M059J (cell line): ENCODE results near the gene SPRR2G. TPM values are rescaled to one million over a fixed set of nuclear protein-coding genes. Genes with fewer than 3 reads are reported as not detected.
"Not testable (repeated sequence)": the region's sequence is repeated elsewhere in the genome, so short reads cannot be mapped to it uniquely, and the experiment has no call there.

Source experiments
- DNase-seq: peaks from one replicate; pipeline ENCODE4 v3.0.0-alpha.2; 2012; ENCODE audit warnings: low read depth
- total RNA-seq: library from RNA; depleted of rRNA; stranded (reverse); fragments of >200 nt; shearing (Covaris generic); gene quantifications from 2 replicates; pipeline ENCODE4 v1.2.3, GENCODE V29; 2014; rRNA removed

Gene SPRR2G
- total RNA-seq: not detected in 2 replicates

DNA sequence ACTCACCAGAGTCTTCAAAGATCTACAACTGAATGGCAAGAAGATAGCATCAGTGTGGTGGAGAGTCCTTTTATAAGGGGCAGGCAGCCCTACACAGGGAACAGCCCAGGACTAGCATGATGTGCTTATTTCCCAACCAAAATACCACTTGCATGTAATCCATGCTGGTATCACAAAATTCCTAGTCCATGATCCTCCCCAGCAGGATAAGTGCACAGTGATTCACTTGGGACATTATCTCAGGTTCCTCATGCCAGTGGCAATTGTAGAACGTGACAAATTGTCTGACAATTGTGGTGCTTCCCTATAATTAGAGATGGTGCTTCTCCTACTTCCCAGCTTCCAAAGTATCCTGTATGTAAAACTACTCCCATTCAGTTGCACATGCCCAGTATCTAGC is at the start of gene SPRR2G:
TSS of gene SPRR2G (minus strand) at position 45 of the 400 bp plus-strand sequence. CDS start 780 bp downstream, outside the sequence.
- no peak for DNase-seq

DNA sequence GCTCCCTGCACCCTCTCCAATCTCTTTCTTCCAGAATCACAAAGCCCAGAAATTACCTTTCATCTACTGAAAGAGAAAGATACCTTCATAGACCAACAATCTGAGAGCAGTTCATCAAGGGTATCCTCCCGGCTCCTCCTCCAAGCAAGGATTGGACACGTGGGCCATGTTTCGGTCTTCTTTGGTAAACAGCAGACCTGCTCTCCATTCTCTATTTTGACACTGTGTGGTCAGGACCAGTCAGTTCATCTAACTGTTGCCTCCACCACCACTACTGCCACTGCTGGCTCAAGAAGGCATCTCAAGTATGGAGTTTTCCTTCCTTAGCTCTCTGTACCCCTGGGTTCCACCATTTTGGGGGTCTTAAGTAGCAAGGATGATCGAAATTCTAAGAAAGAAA is 44.5 kb upstream of the SPRR2G start:
- DNase-seq: no peak

DNA sequence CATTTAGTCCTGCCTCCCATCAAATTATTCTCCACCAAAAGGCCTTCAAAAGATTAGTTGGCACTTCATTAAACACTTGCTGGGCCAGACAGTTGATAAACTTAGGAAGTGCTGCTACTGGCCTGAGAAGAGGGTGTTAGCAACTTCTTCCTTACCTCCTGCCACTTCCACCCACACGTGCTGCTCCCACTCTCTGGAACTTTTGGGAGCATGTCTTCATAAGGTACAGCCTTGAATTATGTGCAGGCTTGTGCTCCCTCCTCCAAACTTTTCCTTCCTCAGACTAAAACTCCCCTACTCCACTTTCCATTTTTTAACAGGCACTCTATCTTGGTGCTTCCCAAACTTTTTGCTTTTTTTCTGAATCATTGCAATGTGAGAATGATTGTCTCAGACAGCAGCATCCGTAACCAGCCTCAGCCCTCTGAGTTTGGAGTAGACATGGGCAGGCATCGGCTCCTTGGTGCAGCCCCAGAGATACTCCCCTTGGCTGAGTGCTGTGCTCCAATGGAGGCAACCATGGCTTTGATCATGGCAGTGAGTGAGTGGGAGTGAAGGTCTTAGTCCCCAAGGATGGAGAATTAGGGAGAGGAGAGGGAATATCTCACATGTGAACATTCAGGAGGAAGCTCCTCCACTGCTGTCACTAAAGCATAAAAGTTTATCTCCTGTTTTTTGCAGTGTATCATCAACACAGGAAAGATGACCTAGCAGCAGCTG is 43.8 kb upstream of the SPRR2G start:
- no peak for DNase-seq

DNA sequence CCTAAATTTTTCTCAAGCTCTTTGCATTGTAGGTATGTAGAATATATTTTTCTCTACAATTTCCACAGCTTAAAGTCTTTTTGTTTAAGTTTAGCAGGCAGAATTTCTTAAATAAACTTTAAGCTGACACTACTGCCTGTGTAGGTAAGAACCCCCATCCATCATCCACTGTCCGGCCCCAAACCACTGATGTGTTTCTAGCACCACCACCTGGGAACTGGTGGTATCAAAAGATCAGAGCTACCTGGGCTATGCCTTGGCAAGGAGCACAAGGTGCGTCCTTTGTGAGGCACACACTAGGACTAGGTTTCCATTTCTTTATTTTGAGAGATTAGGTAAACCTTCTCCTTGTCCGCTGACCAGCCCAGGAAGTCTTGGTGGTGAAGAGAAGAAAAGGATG is 42.0 kb upstream of the SPRR2G start:
- peak; percentile 5 for DNase-seq

DNA sequence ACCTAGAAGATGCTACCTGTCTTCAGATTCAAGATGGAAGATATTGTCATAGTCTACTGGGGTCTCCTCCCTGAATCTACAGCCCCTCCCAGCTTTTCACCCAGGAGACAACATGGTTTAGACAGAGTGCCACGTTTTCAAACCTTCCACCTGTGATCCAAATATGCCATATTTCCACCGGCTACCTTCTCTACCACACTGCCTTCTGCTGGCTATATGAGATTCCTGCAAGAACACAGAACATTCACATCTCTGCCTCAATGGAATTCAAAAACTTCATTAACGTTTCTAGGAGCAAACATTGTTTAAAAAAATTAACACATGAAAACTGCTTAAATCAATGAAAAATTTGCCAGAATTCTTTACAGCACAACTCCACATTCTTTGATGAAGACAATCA is 39.7 kb upstream of the SPRR2G start:
- DNase-seq: no peak

DNA sequence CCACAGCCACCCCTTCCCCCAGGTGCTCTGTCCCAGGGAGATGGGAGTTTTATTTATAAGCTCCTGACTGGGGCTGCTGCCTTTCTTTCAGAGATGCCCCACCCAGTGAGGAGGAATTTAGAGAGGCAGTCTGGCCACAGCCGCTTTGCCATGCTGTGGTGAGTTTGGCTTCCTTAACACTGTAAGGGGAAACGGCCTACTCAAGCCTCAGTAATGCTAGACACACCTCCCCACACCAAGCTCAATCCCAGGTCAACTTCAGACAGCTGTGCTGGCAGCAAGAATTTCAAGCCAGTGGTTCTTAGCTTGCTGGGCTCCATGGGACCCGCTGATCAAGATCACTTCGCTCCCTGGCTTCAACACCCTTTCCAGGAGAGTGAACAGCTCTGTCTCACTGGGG is 37.6 kb upstream of the SPRR2G start:
- DNase-seq: not testable (repeated sequence)

DNA sequence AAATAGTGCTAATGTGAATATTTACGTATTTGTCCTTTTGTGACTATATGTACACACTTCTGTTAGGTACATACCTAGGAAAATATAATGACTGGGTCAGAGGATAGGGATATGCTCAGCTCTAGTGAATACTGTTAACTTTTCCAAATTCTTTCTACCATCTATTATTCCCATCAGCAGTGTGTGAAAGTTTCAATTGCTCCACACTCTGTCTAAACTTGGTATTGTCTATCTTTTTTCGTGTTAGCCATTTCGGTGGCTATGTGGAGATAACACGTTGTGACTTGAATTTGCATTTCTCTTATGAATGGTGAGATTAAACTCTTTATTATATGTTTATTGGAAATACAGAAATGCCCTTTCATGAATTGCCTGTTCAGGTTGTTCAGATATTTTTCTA is 29.9 kb upstream of the SPRR2G start:
- no peak for DNase-seq

DNA sequence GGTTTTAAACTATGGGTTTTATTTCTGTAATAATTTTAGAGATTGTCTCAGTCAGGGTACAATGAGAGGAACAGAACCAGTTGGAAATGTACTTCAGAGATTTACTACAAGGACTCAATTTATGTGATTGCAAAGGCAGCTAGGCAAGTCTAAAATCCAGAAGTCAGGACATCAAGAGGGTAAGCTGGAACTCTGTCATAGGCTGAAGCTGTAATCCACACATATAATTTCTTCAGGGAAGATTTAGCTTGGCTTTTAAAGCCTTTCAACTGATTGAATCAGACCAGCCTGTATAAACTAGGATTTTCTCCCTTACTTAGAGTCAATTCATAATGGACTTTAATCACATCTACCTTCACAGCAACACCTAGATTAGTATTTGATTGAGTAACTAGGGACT is 28.2 kb upstream of the SPRR2G start:
- no peak for DNase-seq

DNA sequence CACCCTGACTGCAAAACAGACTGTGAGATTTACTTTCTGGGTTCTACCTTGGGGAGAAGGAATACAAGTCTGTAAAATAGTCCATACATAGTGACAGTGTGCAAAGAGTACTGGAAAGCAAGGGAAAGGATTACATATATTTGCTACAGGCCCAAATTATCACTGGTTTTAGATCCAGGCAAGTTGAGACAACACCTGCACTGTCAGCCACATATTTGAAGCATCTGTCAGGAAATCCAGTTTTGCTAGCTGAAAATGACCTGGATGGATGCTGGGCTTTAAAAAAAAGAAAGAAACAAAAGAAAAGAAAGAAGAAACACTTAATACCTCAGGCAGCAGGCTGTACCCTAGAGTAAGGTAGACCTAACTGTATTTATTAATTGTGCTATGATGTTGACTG is 23.9 kb upstream of the SPRR2G start:
- DNase-seq: no peak

DNA sequence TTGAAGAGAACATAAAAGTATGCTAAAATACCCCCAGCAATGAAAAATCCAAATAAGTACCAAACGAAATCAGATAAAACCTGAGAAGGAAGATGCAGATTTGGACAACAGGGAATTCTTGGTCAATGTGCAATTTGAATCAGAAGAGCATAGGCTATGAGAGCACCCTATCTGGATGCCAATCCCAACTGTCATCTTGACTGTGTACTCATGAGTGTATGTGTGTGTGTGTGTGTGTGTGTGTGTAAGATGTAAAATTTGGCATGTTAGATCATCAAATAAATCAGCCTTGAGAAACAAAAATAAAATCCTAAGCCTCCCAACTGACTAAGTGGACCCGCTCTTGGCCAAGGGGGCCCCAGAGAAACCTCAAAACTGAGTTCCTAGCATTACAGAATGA is 18.0 kb upstream of the SPRR2G start:
- no peak for DNase-seq

DNA sequence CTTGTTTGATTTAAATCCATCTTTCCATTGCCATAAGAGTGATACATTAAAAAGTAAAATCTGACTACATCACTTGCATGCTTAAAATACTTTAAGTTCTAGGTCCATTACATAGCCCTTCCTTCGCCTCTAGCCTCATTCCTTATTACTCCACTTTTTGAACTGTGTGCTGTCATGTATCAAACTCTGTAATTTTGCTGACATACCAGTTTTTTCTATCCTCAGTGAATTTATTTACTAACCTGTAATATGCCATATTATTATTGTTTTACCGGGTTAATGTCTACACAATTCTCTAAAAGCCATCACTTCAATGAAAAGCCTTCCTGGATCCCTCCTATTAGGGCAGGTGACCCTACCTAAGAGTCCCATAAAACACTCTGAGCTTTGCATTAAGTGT is 4.9 kb upstream of the SPRR2G start:
- no peak for DNase-seq

DNA sequence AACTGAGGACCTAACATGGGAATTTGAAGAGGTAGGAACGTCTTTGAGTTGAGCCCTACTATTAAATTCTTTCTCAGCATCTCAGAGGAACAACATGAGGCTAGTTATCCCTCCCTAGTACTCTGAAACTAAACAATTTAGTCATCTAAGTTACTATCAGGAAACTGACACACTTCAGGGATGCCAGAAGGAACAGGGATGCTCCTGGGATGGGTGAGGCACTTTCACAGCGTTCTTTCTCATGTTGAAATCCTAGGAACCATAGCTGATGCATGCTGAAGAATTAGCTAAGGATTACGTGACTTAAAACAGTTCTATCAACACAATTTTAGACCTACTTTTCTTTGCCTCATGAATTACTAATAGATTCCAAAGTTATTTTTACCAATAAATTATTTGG is 1.8 kb upstream of the SPRR2G start:
- DNase-seq: no peak

DNA sequence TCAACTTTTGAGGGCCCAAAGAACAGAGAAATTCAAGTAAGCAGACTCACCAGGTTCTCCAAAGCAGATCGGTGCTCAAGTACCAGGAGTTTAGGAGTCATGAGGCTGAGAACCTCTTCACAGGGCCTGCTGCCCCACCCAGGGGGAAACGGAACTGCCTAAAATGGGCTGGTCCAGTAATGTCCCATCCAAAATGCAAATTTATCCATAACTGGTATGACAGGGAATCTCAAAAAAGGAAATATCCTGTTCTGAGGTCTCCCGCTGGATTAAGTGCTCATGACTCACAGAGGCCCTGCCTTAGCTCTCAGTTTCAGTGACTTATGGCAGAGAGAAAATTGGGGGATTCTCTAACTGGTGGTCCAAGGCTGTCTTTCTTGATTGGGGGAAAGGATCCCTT is 9.3 kb downstream of the SPRR2G start:
- no peak for DNase-seq

DNA sequence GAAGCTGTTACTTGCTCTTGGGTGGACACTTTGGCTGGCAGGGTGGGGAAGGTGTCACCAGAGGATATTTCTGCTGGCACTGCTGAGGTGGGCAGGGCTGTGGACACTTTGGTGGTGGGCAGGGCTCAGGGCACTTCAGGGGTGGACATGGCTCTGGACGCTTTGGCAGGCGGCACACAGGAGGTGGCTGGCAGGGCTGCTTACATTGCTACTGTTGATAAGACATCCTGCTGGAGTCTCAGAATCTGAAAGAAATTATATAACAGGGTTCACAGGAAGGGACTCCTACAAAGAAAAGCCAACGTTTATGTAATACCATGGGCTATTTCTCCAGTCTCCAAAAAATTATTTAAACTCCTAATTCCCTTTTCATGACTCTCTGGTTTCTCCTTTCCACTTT is 10.2 kb downstream of the SPRR2G start:
- no peak for DNase-seq

DNA sequence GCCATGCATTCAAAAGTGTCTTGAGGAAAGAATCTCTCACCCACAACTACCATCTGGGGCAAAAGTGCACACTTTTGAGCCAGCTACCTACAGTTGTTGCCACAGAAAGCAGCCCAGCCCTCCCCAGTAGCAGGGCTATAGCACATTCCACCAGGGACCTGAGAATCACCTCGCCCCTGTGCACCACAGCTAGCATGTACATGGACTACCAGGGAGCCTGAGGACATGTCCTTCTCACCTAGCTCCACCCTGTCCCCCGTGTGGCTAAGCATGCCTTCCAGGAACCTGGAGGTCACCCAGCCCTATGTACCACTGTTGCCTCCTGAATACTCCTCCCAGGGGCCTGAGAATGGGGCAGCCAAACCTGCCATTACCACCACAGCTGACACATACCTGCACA is 16.9 kb downstream of the SPRR2G start:
- DNase-seq: no peak

DNA sequence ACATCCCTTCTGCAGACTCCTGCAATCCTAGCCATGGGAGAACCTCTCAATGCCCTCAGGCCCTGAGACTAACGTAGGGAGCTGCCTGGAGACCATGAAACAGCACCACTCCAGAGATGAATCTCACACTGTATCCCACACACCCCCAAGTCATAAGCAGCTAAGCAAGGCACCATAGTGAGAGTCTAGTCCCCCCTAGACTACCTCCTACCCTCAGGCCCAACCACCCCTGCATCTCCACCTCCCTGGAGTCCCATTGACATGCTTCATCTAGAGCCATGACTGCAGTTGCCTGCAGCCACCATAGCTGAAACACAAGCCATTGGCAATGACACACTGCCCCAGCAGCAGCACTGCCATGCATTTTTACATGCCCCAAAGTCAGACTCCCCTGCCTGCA is 17.4 kb downstream of the SPRR2G start:
- no peak for DNase-seq

DNA sequence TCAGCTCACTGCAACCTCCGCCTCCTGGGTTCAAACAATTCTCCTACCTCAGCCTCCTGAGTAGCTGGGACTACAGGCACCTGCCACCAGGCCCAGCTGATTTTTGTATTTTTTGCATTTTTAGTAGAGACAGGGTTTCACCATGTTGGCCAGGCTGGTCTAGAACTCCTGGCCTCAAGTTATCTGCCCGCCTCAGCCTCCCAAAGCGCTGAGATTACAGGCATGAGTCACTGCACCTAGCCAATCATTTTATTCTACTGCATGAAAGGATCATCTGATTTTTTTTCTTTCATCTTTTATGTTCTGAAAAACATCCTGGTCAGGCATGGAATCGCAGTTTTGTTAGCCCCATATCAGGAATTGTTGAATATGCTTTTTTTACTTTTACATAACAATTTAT is 22.0 kb downstream of the SPRR2G start:
- not testable (repeated sequence) for DNase-seq

DNA sequence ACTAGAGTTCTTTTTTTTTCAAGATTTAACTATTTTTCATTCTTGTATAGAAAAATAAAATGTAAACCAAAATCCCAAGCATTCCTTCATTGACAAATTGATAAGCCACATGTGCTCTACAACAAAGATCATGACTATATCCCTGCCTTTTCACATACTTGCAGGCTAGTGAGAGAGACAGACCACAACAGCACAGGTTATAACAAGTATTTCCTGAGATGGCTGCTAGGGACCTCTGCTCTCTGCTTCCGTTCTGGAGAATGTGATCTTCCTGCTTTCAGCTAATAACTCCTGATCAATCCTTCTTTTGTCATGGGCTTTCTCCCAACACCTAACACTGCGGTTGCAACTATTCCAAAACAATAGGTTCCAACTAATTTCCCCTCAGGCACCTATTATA is 23.4 kb downstream of the SPRR2G start:
- no peak for DNase-seq

DNA sequence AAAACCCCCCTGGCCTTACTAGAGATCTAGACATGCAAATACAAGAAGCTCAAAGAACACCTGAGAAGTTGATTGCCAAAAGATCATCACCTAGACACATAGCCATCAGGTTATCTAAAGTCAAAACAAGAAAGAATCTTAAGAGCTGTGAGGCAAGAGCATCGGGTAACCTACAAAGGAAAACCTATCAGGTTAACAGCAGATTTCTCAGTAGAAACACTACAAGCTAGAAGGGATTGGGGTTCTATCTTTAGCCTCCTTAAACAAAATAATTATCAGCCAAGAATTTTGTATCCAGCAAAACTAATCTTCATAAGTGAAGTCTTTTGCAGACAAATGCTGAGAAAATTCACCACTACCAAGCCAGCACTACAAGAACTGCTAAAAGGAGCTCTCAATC is 25.2 kb downstream of the SPRR2G start:
- no peak for DNase-seq

DNA sequence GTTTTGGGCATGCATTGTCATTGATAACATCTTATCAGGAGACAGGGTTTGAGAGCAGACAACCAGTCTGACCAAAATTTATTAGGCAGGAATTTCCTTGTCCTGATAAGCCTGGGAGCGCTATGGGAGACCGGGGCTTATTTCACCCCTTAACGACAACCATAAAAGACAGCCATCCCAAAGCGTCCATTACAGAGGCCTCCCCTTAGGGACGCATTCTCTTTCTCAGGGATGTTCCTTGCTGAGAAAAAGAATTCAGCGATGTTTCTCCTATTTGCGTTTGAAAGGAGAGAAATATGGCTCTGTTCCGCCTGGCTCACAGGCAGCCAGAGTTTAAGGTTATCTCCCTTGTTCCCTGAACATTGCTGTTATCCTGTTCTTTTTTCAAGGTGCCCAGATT is 26.9 kb downstream of the SPRR2G start:
- DNase-seq: not testable (repeated sequence)

DNA sequence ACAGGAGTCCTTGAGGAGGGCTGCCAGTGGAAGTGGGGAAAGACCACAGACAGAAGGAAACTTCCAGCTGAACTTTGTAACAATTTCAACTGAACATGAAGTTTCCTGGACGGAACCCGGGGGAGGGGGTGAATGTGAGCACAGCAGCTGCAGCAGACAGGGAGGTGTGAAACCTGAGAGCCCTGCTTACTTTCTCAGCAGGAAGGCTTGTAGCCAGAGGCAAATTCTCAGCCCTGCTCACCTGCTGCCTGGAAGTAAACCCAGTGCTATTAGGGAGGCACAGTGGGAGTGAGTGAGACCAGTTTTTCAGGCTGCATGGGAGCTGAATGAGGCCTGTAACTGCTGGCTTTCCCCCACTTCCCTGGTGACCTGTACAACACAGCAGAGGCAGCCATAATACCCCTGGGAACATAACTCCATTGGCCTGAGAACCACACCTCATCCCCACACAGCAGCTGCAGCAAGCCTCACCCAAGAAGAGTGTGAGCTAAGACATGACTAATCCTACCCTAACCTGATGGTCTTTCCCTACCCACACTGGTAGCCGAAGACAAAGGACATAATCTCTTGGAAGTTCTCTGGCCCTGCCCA is 27.8 kb downstream of the SPRR2G start:
- DNase-seq: peak; percentile 3

DNA sequence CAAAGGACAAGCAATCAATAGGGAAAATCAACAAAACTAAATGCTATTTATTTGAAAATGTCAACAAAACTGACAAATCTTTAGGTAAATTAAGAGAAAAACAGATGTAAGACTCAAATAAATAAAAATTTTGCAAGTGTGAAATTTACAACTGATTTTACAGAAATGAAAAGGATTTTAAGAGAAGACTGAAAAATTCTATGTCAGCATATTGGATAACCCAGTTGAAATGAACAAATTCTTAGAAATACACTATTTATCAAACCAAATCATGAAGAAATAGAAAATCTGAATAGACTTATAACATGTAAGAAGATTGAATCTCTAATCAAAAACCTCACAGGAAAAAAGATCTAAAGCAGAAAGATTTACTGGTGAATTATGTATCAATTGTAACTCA is 29.7 kb downstream of the SPRR2G start:
- no peak for DNase-seq

DNA sequence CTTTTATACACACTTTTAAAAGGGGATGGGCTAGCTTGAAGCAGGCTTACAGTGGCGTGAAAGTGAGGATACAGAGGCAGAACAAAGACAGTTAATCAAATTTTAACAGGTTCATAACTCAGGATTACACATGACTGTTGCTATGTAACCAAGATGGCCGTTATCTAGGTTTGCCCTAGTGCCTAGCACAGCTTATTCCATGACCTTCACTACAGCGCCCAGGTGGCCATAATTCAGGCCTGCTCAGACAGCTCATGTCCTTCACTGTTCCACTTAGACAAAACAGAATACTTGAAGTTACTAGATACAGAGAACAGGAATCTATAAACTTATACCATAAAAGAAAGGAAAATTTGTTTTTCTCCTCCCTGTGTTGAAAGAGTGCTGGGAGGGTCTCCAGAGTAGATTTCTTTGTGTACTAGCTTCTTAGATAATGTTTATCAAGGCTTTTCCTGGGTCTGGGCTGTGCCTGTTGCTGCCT is 31.2 kb downstream of the SPRR2G start:
- no peak for DNase-seq

DNA sequence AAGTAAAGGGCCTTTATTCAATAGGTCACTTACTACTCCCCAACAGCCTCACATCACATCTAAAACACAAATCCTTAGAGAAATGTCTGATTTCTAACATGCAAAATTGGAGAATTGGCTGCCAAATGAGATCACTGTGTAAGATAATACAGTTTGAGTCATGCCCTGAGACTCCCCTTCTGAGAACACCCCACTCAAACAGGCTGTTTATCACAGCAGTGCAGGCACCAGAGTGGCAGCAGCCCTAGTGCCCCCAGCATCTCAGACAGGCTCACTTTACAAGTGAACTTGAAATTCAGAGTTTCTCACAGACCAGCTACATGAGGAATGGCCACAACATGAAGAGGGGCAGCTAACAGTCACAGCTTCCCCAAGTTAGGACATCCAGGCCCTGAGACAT is 35.4 kb downstream of the SPRR2G start:
- not testable (repeated sequence) for DNase-seq
